ENCODE data around the gene CCDC142.

CCDC142 gene, protein sequence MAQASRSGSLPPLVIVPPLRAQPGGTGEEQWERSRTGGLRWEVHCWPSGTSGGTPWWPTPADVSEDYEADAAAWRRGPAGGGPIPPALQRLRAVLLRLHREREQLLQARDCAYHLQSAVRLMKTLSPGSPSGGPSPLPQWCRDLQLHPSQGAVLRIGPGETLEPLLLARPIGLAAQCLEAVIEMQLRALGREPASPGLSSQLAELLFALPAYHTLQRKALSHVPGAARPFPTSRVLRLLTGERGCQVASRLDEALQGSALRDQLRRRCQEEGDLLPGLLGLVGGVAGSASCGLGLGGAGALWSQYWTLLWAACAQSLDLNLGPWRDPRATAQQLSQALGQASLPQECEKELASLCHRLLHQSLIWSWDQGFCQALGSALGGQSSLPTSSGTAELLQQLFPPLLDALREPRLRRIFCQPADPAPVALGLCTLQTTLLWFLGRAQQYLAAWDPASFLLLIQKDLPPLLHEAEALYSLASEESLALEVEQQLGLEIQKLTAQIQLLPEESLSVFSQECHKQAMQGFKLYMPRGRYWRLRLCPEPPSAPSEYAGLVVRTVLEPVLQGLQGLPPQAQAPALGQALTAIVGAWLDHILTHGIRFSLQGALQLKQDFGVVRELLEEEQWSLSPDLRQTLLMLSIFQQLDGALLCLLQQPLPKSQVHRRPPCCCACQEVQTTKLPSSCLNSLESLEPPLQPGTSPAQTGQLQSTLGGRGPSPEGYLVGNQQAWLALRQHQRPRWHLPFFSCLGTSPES

DNA sequence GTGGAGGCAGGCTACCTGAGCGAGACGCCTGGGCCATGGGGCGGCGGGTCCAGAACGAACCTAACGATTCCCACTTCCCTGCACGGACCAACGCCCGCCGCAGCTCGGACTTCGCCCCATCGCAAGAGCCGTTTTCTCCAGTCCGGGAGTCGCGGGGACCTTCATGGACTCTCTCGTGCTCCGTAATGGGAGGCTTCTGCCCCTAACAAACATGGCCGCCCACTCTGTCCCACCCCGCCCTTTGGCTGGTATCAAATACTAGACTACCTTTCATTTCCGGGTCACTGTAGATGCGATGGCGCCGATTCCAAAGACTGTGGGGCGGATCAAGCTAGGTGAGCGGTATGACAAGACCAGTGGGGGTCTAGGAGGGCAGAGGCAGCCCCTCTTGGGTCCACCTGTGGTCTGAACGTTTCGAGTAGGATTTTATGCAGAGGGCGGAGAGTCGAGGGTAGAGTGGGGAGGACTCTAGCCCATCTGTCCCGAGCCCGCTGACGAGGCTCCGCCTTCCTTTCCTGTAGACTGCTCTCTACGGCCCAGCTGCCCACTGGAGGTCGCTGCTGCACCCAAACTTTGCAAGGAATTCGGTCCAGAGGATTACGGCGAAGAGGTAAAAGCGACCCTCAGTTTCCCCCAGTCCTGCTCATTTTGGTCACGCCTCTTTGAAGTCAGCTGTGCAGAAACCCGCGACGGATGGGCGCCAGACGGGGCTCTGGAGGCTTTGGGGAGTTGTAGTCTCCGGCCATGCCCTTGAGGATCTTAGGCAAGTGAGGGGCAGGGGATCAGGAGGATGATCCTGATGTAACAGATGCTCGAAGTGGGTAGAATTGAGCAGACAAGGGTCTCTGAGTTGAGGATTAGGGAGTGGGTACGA is at the start of gene CCDC142, which contains the start of gene TTC31:
TSS of gene CCDC142 (minus strand) at position 198 of the 874 bp plus-strand sequence. CDS start at position 37, 161 bp downstream.
TSS of gene TTC31 (plus strand) at position 281 of the 874 bp plus-strand sequence. CDS start at position 296, 15 bp downstream.
- DNase-seq (ENCODE audit: low read depth in 3 of 3, low spot score in 1 of 3): peak; percentile 78 to 83 (median 80)

DNA sequence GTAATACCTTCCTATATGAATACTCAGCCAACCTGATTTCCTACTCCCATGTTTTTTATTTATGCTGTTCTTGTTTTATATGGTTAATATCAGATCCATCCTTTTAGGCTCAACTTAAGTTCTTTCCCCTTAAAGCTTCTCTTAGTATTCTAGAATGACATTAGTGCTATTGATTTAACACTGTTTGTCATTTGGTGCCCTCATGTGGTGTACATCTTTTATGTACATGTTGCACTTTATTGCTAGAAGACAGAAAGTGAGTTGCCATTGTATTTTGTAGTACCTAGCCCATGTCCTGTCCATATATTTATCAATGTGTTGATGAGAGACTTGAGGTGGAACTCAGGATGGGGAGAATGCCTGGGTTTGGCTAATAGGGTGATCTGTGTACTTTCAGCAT is 49.4 kb upstream of the CCDC142 start:
- no peak for DNase-seq (ENCODE audit: low read depth in 3 of 3, low spot score in 1 of 3)

DNA sequence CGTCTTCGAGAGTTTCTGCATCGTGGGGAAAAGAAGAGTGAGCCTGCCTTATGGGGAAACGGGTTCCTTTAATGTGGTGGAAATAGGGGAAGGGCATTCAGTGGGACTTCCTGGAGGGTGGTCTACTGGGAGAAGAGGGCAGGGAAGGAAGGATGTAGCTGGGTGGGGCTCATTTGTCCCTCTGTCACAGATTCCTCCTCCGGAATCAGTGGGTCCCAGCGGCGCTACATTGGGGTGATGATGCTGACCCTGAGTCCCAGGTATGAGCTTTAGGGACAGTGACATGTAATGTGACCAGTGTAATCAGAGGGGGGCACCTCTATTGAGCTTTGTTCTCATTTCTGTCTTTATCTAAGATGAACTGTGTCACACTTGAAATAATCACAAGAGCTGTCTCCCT is 48.9 kb upstream of the CCDC142 start:
- no peak for DNase-seq (ENCODE audit: low read depth in 3 of 3, low spot score in 1 of 3)

DNA sequence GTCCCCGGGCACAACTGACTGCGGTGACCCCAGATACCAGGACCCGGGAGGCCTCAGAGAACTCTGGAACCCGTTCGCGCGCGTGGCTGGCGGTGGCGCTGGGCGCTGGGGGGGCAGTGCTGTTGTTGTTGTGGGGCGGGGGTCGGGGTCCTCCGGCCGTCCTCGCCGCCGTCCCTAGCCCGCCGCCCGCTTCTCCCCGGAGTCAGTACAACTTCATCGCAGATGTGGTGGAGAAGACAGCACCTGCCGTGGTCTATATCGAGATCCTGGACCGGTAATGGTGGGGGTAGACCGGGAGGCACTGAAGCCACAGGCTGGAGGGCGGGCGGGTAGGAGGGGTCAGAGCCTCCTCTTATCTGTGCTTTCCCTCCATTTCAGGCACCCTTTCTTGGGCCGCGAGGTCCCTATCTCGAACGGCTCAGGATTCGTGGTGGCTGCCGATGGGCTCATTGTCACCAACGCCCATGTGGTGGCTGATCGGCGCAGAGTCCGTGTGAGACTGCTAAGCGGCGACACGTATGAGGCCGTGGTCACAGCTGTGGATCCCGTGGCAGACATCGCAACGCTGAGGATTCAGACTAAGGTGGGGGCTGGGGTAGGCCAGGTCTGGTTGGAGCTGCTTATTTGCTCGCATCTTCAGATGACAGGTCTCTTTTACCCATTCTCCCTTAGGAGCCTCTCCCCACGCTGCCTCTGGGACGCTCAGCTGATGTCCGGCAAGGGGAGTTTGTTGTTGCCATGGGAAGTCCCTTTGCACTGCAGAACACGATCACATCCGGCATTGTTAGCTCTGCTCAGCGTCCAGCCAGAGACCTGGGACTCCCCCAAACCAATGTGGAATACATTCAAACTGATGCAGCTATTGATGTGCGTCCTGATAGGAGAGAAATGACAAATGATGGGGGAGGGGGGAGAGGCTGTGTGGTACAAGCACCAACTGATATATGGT is 47.7 kb upstream of the CCDC142 start:
- no peak for DNase-seq (ENCODE audit: low read depth in 3 of 3, low spot score in 1 of 3)

DNA sequence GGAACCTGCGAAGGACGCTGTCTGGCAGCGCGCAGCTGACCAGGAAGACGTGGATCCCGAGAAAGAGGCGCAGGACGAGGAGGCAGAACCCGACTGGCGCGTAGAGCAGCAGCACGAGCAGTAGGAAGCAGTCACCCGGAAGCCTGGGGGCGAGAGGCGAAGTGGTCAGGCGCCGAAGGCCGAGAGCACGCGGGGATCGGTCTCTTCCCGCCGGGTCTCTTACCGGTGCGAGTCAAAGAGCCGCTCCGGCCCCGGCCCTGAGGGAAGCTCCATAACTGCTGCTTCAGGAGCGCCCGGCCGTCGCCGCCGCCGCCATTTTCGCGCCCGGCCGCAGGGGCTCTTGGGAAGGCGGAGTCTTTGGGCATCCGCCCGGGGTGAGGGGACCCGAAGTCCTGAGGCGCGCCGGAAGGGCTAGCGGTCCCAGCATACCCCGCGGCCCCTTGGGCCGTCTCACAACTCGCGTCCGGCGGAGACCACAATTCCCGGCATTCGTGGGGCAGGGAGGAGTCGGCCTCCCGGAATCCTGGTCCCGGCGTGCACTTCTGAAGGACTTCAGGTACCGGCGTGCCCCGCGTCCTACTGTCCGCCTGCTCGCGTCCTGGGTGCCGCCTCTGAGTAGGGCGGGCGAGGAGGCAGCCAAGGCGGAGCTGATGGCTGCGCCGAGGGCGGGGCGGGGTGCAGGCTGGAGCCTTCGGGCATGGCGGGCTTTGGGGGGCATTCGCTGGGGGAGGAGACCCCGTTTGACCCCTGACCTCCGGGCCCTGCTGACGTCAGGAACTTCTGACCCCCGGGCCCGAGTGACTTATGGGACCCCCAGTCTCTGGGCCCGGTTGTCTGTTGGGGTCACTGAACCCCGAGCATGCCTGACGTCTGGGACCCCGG is 46.8 kb upstream of the CCDC142 start, which contains the start of the genes AUP1 and HTRA2:
TSS of gene AUP1 (minus strand) at position 350 of the 882 bp plus-strand sequence. CDS start at position 273, 77 bp downstream.
TSS of gene HTRA2 (plus strand) at position 577 of the 882 bp plus-strand sequence. CDS start at position 651, 74 bp downstream.
- peak; percentile 64 to 71 (median 68) for DNase-seq (ENCODE audit: low read depth in 3 of 3, low spot score in 1 of 3)

DNA sequence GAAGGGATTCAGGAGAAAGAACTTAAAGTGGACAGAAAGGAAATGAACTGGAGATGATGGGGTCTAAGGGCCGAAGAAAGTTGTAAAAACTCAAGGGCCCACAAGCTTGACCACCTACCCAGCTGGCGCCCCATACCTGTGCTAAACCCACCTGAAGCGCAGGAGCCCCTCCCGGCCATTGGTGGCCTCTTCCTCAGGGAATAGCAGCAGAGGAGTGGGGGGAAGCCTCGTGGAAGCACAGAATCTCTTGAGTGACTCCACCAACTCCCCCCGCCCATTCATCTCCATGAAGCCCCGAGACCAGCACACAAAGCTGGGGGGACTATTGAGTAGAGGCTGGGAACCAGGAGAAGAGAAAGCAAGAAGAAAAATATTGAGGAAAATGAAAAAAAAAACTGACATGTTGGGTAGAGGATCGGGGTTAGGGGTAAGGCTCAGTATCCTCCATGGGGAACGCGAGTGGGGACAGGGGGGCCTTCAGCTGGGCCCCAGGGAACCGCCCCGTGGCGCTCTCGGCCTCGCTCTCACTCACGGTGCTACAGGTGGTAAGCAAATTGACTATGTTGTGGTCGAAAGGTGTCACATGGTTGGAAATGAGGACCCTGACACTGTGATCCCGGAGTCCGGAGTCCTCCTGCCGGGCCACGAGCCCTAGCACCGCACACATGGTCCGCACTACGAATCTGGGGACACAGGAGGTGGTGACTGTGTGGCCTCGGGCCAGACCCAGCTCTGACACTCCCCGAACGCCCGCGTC is 46.0 kb upstream of the CCDC142 start:
- no peak for DNase-seq (ENCODE audit: low read depth in 3 of 3, low spot score in 1 of 3)

DNA sequence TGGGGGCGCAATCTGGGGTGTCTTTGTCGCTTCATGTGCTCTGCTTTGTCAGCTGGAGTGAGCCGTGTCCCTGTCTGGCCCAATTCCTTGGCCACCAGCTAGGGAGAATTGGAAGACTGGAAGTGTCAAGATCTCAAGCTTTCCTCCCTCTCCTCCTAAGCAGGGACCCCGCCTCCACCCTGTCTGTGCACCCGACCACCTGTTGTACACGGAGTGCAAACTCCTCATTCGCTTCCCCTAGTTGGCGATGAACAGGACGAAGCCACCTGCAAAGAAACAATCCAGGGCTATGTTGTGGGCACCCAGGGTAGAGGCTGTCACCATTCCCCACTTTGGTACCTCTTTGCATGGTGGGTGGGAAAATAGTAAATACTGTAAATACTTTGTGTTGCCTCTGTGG is 44.9 kb upstream of the CCDC142 start:
- no peak for DNase-seq (ENCODE audit: low read depth in 3 of 3, low spot score in 1 of 3)

DNA sequence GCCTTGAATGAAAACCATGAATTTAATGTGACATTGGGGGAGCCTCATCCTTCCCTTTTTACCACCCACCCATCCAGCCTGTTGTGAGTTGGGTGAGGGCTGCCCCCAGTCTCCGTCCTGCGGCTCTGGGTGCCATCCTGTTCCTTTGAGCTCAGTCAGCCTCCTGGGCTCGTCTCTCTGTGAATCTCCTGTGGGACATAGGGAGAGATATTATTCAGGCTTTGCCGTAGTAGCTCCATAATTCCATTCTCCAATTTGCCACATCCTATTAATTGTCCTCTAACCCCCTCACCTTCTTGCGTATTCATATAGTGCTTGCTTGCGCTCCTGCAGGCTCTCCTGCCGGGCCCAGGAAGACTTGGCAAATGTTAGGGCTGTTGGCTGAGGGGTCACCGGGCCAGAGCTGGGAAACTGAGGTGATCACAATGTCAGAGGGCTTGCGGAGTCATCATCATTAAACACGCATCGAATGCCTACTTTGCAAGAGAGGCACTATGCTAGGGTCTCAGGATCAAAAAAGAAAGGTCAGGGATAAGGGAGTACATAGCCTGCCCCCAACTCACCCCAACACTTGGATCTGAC is 43.9 kb upstream of the CCDC142 start:
- DNase-seq (ENCODE audit: low read depth in 3 of 3, low spot score in 1 of 3): no peak

DNA sequence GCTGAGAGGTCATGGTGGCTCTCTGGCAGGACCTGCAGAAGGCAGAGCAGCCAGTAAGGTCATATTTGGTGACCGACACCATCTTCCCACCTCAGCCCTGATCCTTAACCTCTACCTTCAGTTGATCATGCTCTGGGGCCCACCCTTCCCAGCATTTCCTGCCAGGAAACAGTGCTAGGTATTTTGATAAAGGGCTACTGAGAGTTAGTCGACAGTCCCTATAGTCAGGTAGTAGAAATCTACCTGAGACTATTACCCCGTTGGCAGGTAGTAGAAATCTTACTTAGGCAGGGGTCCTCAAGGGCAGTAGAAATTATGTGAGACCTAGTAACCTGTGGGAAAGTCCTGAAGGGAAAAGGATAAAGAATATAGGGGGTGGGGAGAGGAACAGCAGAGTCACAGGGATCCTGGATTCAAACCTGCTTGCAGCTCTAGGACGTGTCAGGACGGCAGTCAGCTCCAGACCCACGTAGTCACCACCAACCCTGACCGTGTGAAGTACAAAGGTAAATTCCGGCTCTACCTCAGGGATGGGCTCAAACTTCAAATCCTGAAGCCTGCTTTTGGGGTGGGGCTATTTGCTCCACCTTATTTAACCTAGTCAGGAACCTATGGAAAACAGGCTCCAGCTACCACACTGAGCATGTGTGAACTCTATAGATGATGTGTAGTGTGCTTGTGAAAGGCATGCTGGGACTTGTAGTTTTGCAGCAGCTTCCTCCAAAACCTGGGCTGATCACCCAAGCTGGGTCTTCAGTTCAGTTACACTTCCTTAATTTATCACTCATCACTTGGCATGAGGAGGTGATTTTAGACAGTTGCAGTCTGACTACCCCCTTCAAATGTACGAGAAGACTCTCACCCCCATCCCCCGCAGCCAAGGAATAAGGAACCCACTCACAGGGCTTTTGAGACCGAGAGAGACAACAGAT is 43.2 kb upstream of the CCDC142 start, which contains the start of gene DQX1:
TSS of gene DQX1 (minus strand) at position 515 of the 932 bp plus-strand sequence. CDS start at position 13, 502 bp downstream.
- DNase-seq (ENCODE audit: low read depth in 3 of 3, low spot score in 1 of 3): no peak

DNA sequence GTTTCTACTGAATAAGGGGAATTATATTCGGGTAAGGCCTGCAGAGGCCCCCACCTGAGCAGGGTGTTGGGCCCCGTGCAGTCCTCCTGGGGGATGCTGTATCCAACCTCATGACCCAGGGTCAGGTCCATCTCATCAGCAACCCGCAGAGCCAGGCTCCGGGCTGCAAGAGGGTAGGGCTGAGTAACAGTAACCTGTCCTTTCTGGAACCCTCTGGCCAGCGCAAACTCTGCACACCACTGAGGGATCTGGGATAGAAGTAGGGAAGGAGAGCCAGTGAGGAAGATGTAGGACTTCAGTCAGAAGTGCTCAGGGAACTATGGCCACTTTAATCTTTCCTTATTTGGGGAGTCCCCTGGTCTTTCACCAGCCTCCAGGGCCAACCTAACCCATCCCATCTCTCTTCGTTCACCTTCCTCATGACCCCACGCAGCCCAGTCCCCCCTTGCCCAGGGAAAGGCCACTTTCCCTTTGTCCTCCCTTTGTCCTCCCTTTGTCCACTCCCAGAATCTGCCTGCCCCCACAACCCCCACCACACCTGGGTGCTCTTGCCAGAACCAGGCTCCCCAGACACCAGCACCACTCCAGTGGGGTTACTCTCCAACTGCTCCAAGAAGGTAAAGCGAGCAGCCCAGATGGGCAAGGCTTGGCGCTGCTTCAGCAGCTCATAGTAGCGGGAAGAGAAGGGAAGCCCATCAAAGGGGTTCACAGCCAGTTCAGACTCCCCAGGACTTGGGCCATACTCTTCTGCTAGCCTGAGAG is 42.3 kb upstream of the CCDC142 start:
- DNase-seq (ENCODE audit: low read depth in 3 of 3, low spot score in 1 of 3): no peak

DNA sequence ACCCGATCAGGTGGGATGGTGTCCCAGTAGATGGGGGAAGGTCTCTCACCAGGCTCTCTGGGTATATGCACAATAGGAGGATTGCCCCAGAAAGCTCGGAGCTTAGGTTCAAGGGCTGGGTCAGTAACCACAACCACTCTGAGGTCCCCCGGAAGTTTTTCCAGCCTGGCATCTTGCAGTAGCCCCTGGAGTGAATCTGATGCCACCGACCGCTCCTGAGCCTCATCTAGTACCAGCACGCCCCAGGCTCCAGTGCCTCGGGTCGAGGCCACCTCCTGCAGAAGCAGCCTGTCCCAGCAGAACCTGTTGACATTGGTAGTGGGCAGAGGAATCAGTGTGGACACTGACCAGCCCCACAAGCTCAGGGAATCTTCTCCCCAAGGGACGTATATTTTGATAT is 41.2 kb upstream of the CCDC142 start:
- DNase-seq (ENCODE audit: low read depth in 3 of 3, low spot score in 1 of 3): no peak

DNA sequence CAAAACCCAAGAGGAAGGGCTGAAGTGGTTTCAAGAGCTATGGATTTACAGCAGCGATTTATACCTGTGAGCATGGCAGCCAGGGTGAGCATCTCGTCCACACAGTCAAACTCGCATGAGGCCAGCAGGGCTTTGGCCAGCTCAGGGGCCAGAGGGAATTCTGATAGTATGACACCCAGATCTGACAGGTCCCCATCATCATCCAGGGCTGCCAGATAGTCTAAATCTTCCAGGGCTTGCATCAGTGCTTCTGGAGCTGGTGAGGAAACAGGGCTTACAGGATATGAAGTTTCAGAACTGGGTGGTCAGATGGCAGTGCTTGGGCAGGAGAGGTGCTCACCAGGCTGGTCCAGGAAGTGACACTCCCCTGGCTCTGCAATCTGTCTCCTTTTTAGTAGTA is 39.7 kb upstream of the CCDC142 start:
- no peak for DNase-seq (ENCODE audit: low read depth in 3 of 3, low spot score in 1 of 3)

DNA sequence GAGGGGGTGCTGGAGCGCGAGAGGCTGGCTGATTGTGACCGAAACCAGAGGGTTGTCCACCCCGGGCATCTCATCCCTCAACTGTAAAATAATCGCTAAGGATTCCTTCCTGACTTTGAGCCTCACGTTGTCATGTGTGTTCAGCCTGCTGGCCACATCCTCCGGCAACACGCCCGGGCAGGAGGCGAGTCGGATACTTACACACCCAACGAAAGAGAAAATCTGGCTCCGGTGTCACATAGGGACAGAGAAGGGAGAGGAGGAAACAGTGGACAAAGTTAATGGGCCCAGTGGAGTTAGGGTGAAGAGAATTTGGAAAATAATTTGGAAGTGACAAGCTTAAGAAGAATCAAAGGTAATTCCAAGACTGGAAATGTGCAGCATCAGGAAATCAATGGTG is 33.9 kb upstream of the CCDC142 start:
- no peak for DNase-seq (ENCODE audit: low read depth in 3 of 3, low spot score in 1 of 3)

DNA sequence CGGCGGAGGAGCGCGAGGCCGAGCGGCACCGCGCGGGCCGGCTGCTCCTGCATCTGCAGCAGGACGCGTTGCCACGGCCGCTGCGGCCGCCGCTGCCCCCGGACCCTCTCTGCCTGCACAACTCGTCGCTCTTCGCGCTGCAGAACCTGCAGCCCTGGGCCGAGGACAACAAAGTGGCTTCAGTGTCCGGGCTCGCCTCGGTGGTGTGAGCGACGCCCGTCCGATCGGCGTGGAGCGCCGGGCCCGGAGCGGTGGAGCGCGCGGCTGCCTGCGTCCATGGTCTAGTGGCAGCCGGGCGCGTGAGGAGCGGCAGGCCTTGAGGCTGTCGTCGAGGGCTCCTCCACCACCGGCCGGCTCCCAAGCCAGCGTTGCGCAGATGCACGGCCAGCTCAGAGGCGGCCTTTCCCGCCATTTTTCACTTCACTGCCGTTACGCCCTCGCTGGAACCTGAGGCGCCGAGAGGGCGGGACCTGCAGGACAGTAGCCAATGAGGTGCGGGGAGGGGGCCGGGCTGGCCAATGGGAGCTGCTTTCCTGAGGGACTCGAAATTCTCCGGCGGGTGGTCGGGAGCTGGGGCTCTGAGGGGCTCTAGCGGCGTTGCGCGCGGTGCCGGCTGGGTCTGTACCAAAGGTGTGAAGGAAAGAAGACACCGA is 33.3 kb upstream of the CCDC142 start:
- peak in 2 of 3 donors; percentile 58 to 80 for DNase-seq (ENCODE audit: low read depth in 3 of 3, low spot score in 1 of 3)

DNA sequence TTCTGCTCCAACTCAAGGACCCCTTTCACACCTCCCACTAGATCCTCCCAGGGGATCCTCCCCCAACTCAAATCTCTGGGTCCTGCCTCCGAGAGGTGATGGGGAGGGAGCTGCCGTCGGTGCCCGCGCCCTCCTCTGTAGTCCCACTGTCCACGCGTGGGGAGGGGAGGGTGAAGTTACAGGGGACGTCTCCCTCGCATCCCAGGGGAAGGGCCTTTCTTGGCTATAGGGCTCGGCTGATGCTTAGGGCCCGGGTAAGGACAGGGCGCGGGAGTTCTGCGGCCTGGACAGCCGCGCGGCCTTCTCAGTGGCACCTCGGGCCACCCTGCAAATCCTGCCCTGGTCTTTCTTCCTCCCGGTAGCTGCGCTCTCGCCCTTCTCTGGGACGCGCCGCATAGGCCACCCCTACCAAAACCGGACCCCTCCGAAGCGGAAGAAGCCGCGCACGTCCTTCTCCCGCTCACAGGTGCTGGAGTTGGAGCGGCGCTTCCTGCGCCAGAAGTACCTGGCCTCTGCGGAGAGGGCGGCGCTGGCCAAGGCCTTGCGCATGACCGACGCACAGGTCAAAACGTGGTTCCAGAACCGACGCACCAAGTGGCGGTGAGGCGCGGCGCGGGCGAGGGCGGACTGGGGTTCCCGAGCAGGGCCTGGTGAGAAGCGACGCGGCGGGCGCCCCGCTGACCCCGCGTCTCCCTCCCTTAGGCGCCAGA is 32.6 kb upstream of the CCDC142 start:
- DNase-seq (ENCODE audit: low read depth in 3 of 3, low spot score in 1 of 3): no peak
